OCI-LY3 (cell line): ENCODE measurements around the gene TTC39B.
"Not testable (repeated sequence)": the region's sequence is repeated elsewhere in the genome, so short reads cannot be mapped to it uniquely, and the experiment has no call there.

ENCODE experiments used
- H2AFZ ChIP-seq: fragments of 200-600, 300-600 bp; shearing (Covaris generic); 2 replicates; pipeline ENCODE4 v1.6.0; 2014; ENCODE audit warnings: antibody characterized with exemption, low read depth, low read length
- H3K27ac ChIP-seq: fragments of 200-600, 300-600 bp; sonication (generic); 2 replicates; pipeline ENCODE4 v1.5.1; 2014; ENCODE audit warnings: mild to moderate bottlenecking, low read length, moderate library complexity, mixed read lengths
- H3K27me3 ChIP-seq: fragments of 200-600, 300-600 bp; sonication (generic); 2 replicates; pipeline ENCODE4 v1.6.1; 2014; ENCODE audit warnings: low read depth, low read length, mixed read lengths
- H3K36me3 ChIP-seq: fragments of 200-600, 300-600 bp; sonication (generic); replicated peaks from 2 replicates; pipeline ENCODE3; 2014; ENCODE audit warnings: low read depth, low read length, mixed read lengths
- H3K4me1 ChIP-seq: fragments of 300-600, 200-600 bp; sonication (generic); 2 replicates; pipeline ENCODE4 v1.6.1; 2014; ENCODE audit warnings: low read length, mixed read lengths
- H3K4me2 ChIP-seq: fragments of 200-600, 300-600 bp; sonication (generic); 2 replicates; pipeline ENCODE4 v1.6.1; 2014; ENCODE audit warnings: low read length, mixed read lengths
- H3K4me3 ChIP-seq: fragments of 300-600, 200-600 bp; sonication (generic); 2 replicates; pipeline ENCODE4 v1.5.1; 2014; ENCODE audit warnings: antibody characterized with exemption, mild to moderate bottlenecking, low read length, moderate library complexity
- H3K79me2 ChIP-seq: fragments of 300-600, 200-600 bp; shearing (Covaris generic); 2 replicates; pipeline ENCODE4 v1.6.1; 2014; ENCODE audit warnings: mild to moderate bottlenecking, low read length, mixed read lengths
- H3K9ac ChIP-seq: fragments of 300-600, 200-600 bp; shearing (Covaris generic); 2 replicates; pipeline ENCODE4 v1.6.0; 2014; ENCODE audit warnings: mild to moderate bottlenecking, low read length, moderate library complexity
- H3K9me3 ChIP-seq: fragments of 200-600, 300-600 bp; shearing (Covaris generic); 2 replicates; pipeline ENCODE4 v1.6.1; 2014; ENCODE audit warnings: low read length, mixed read lengths; ENCODE audit not compliant: insufficient read depth
- H4K20me1 ChIP-seq: fragments of 200-600, 300-600 bp; sonication (generic); 2 replicates; pipeline ENCODE4 v1.6.1; 2016; ENCODE audit warnings: low read length, mixed read lengths; ENCODE audit not compliant: insufficient read depth
- EZH2phosphoT487 ChIP-seq: fragments of 200-600 bp; shearing (Covaris generic); IDR thresholded peaks from 2 replicates; pipeline ENCODE4 v1.6.1; 2018; ENCODE audit warnings: antibody characterized with exemption, mixed run types, low read depth
- TF ChIP-seq, protein P1 (sequence below): fragments of 200-600, 300-600 bp; sonication (generic); IDR thresholded peaks from 2 replicates; pipeline ENCODE4 v1.5.1; 2014; ENCODE audit warnings: antibody characterized with exemption, low read length, low read depth

Gene TTC39B

DNA sequence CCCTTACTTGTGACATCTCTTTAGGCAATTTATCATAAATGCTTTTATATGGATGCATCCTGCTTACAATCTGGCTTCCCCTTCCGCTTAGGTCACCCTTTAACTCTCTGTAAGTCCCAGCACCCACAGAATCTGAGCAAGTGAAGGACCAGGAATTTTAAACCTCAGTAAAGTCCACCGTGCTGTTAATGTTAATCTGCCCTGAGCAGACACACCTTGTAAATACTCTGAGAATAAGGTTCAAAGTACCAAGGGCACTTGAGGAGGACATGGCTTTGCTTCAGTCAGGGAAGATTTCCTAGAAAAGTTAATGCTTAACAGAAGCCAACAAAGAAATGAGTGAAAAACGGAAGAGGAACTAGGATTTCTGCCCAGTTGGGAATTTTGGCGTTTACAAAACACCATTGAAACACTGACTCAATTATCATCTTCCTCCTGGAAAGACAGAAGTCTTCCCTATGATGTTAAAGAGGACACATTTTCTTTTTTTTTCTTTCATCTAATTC is 26.4 kb upstream of the TTC39B start:
- Histone ChIP-seq H3K79me2 (no peaks in the 10 kb centered on the region), H3K4me1 (peaks cover 6% of the 10 kb centered on the region), H3K27ac (no peak overlapping the region), H3K4me3 (no peak overlapping the region), H3K9me3 (no peaks in the 10 kb centered on the region), H3K4me2 (peak overlapping the region; percentile 18; the same call in 1 of the 2 replicates), H2AFZ (no peak overlapping the region), H3K9ac (no peak overlapping the region), H3K36me3 (no peaks in the 10 kb centered on the region), H4K20me1 (no peaks in the 10 kb centered on the region), H3K27me3 (peaks cover 8% of the 10 kb centered on the region; the same call in 1 of the 2 replicates)
- no peak for TF ChIP-seq EZH2phosphoT487
- TF ChIP-seq, protein P1, sequence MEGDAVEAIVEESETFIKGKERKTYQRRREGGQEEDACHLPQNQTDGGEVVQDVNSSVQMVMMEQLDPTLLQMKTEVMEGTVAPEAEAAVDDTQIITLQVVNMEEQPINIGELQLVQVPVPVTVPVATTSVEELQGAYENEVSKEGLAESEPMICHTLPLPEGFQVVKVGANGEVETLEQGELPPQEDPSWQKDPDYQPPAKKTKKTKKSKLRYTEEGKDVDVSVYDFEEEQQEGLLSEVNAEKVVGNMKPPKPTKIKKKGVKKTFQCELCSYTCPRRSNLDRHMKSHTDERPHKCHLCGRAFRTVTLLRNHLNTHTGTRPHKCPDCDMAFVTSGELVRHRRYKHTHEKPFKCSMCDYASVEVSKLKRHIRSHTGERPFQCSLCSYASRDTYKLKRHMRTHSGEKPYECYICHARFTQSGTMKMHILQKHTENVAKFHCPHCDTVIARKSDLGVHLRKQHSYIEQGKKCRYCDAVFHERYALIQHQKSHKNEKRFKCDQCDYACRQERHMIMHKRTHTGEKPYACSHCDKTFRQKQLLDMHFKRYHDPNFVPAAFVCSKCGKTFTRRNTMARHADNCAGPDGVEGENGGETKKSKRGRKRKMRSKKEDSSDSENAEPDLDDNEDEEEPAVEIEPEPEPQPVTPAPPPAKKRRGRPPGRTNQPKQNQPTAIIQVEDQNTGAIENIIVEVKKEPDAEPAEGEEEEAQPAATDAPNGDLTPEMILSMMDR, result no peak

DNA sequence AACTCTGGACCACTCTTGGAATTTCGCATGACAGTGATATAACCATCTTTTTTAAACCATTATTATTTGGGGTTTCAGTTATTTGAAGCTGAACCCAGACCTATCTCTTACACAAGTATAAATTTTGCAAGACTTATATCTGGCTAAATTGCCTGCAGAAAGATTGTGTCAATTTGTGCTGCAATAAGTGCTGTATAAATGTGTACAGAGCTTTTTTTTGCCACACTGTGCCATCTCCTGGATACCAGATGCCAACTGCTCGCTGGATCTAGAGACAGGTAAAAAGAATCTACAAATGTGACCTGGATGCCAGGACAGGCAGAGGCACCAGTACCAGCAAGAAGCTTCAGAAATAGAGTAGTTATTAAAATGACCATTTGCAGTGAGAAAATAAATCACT is 25.9 kb upstream of the TTC39B start:
- TF ChIP-seq EZH2phosphoT487, result no peak
- TF ChIP-seq, protein P1, result no peak
- no peak overlapping the region for H3K4me2 ChIP-seq
- H3K4me1 ChIP-seq, result peaks cover 6% of the 10 kb centered on the region

DNA sequence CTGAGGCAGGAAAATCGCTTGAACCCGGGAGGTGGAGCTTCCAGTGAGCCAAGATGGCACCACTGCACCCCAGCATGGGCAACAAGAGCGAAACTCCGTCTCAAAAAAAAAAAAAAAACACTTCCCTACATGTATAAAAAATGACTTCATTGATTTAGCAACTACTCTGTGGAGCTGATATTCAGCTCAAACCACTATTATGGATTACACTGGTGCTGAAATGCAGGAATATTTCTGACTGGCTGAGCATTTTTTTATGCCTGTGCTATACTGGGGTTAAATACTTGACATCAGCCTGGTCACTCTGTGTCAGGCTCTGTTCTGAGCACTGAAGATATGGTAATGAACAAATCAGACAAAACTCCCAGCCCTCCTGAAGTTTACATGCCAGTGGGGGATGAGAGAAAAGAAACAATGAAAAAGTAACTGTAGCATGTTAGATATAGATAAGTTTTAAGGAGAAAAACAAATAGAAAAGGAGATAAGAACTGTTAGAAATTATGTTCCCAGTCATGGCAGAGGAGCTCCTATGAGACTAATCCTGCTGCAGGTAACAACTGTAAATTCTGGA is 22.6 kb upstream of the TTC39B start:
- no peak overlapping the region for H3K27ac ChIP-seq
- peaks cover 6% of the 10 kb centered on the region for H3K4me1 ChIP-seq
- TF ChIP-seq EZH2phosphoT487, result no peak
- TF ChIP-seq, protein P1, result no peak
- no peaks in the 10 kb centered on the region for H4K20me1 ChIP-seq
- H3K9me3 ChIP-seq, result no peaks in the 10 kb centered on the region
- no peak overlapping the region for H3K4me2 ChIP-seq
- no peaks in the 10 kb centered on the region for H3K79me2 ChIP-seq
- no peak overlapping the region for H3K9ac ChIP-seq
- H2AFZ ChIP-seq, result no peak overlapping the region
- no peaks in the 10 kb centered on the region for H3K36me3 ChIP-seq
- peaks cover 2% of the 10 kb centered on the region; the same call in 1 of the 2 replicates for H3K27me3 ChIP-seq
- no peak overlapping the region for H3K4me3 ChIP-seq

More for the DNA sequence above, 25.9 kb upstream of the TTC39B start:
- Histone ChIP-seq H3K4me3 (no peak overlapping the region), H3K27ac (no peak overlapping the region), H3K9me3 (no peaks in the 10 kb centered on the region), H3K9ac (no peak overlapping the region), H3K79me2 (no peaks in the 10 kb centered on the region), H2AFZ (no peak overlapping the region), H3K36me3 (no peaks in the 10 kb centered on the region), H4K20me1 (no peaks in the 10 kb centered on the region), H3K27me3 (peaks cover 8% of the 10 kb centered on the region; the same call in 1 of the 2 replicates)

DNA sequence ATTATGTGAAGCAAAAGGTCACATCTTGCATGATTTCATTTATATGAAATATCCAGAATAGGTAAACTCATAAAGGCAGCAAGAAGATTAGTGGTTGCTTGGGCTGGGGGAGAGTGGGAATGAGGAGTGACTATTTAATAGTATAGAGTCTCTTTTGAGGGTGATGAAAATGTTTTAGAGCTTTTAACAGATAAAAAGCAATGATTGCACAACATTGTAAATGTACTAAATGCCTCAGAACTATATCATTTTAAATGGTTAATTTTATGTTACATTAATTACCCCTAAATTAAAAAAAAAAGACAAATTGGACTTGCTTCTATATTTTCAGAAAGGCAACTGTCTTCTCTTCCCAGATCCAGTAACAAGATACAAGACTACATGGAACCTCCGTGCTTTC is 21.9 kb upstream of the TTC39B start:
- no peak overlapping the region for H3K4me3 ChIP-seq
- no peak for TF ChIP-seq EZH2phosphoT487
- TF ChIP-seq, protein P1, result no peak
- peaks cover 2% of the 10 kb centered on the region; the same call in 1 of the 2 replicates for H3K27me3 ChIP-seq
- H3K4me2 ChIP-seq, result no peak overlapping the region
- no peaks in the 10 kb centered on the region for H3K36me3 ChIP-seq
- peaks cover 6% of the 10 kb centered on the region for H3K4me1 ChIP-seq
- no peaks in the 10 kb centered on the region for H3K9me3 ChIP-seq
- H3K27ac ChIP-seq, result no peak overlapping the region
- H4K20me1 ChIP-seq, result no peaks in the 10 kb centered on the region
- no peak overlapping the region for H2AFZ ChIP-seq
- no peaks in the 10 kb centered on the region for H3K79me2 ChIP-seq
- no peak overlapping the region for H3K9ac ChIP-seq

DNA sequence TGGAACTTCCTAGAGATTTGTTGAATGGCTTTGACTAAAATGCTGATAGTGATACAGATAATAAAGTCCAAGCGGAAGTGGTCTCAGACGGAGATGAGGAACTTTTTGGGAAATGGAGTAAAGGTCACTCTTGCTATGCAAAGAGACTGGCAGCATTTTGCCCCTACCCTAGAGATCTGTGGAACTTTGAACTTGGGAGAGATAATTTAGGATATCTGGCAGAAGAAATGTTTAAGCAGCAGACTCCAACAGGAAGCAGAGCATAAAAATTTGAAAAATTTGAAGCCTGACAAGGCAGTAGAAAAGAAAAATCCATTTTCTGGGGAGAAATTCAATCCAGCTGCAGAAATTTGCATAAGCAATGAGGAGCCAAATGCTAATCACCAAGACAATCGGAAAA is 15.7 kb upstream of the TTC39B start:
- H3K9ac ChIP-seq, H2AFZ ChIP-seq, H4K20me1 ChIP-seq, H3K27ac ChIP-seq, H3K27me3 ChIP-seq, H3K4me1 ChIP-seq, H3K9me3 ChIP-seq, H3K79me2 ChIP-seq, H3K4me2 ChIP-seq, H3K4me3 ChIP-seq, H3K36me3 ChIP-seq: not testable (repeated sequence)

DNA sequence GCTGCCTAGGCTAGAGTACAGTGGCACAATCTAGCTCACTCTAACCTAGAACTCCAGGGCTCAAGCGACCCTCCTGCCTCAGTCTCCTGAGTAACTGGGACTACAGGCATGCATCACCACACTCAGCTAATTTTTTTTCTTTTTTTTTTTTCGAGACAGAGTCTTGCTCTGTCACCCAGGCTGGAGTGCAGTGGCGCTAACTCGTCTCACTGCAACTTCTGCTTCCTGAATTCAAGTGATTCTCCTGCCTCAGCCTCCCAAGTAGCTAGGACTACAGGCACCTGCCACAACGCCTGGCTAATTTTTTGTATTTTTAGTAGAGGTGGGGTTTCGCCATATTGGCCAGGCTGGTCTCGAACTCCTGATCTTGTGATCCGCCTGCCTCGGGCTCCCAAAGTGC is 12.6 kb upstream of the TTC39B start:
- not testable (repeated sequence) for H3K27me3 ChIP-seq, H2AFZ ChIP-seq, H3K79me2 ChIP-seq, H4K20me1 ChIP-seq, H3K4me2 ChIP-seq, H3K9me3 ChIP-seq, H3K9ac ChIP-seq, H3K4me3 ChIP-seq, H3K36me3 ChIP-seq, H3K27ac ChIP-seq, H3K4me1 ChIP-seq
